Measurements from ENCODE around the gene MTIF2.

DNA sequence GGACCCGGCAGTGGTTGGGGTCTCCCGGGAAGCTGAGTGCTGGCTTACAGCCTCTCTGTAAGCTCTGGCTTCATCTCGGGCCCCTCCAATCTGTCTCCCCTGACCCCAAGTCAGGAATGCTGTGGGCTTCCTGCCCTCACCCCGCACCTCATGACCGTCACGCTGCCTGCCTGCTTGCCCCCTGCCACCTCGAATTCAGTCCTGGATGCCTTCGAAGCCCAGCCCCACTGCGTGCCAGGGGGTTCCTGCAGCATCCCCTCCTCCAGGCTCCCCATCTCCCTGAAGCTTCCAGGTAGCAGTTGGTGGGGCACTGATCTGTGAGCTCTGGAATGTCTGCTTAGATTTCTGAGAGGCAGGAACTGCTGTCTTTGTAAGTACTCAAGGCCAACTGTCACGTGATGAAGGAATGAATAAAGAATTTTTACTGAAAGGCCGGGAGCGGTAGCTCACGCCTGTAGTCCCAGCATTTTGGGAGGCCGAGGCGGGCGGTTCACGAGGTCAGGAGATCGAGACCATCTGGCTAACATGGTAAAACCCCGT is 43.5 kb downstream of the MTIF2 start:
- TF ChIP-seq, protein P1, sequence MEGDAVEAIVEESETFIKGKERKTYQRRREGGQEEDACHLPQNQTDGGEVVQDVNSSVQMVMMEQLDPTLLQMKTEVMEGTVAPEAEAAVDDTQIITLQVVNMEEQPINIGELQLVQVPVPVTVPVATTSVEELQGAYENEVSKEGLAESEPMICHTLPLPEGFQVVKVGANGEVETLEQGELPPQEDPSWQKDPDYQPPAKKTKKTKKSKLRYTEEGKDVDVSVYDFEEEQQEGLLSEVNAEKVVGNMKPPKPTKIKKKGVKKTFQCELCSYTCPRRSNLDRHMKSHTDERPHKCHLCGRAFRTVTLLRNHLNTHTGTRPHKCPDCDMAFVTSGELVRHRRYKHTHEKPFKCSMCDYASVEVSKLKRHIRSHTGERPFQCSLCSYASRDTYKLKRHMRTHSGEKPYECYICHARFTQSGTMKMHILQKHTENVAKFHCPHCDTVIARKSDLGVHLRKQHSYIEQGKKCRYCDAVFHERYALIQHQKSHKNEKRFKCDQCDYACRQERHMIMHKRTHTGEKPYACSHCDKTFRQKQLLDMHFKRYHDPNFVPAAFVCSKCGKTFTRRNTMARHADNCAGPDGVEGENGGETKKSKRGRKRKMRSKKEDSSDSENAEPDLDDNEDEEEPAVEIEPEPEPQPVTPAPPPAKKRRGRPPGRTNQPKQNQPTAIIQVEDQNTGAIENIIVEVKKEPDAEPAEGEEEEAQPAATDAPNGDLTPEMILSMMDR (IDR thresholded peaks at IDR 0.05), result no peak
- TF ChIP-seq TP53 (CRISPR knock-in tag; IDR thresholded peaks at IDR 0.05) (no peak), CREB1 (CRISPR knock-in tag; IDR thresholded peaks at IDR 0.05) (no peak), ETV6 (CRISPR knock-in tag; IDR thresholded peaks at IDR 0.05) (no peak), ZNF121 (CRISPR knock-in tag; IDR thresholded peaks at IDR 0.05) (no peak), RELA (CRISPR knock-in tag; IDR thresholded peaks at IDR 0.05; ENCODE audit: borderline replicate concordance) (no peak), ZNF416 (CRISPR knock-in tag; IDR thresholded peaks at IDR 0.05) (no peak), SP1 (CRISPR knock-in tag; conservative IDR thresholded peaks at IDR 0.05) (no peak)
- TF ChIP-seq, protein P2, sequence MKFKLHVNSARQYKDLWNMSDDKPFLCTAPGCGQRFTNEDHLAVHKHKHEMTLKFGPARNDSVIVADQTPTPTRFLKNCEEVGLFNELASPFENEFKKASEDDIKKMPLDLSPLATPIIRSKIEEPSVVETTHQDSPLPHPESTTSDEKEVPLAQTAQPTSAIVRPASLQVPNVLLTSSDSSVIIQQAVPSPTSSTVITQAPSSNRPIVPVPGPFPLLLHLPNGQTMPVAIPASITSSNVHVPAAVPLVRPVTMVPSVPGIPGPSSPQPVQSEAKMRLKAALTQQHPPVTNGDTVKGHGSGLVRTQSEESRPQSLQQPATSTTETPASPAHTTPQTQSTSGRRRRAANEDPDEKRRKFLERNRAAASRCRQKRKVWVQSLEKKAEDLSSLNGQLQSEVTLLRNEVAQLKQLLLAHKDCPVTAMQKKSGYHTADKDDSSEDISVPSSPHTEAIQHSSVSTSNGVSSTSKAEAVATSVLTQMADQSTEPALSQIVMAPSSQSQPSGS (CRISPR knock-in tag; IDR thresholded peaks at IDR 0.05; ENCODE audit: borderline replicate concordance, low read depth), result no peak
- TF ChIP-seq, protein P3, sequence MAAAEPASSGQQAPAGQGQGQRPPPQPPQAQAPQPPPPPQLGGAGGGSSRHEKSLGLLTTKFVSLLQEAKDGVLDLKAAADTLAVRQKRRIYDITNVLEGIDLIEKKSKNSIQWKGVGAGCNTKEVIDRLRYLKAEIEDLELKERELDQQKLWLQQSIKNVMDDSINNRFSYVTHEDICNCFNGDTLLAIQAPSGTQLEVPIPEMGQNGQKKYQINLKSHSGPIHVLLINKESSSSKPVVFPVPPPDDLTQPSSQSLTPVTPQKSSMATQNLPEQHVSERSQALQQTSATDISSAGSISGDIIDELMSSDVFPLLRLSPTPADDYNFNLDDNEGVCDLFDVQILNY (CRISPR knock-in tag; IDR thresholded peaks at IDR 0.05), result no peak
- TF ChIP-seq, protein P4, sequence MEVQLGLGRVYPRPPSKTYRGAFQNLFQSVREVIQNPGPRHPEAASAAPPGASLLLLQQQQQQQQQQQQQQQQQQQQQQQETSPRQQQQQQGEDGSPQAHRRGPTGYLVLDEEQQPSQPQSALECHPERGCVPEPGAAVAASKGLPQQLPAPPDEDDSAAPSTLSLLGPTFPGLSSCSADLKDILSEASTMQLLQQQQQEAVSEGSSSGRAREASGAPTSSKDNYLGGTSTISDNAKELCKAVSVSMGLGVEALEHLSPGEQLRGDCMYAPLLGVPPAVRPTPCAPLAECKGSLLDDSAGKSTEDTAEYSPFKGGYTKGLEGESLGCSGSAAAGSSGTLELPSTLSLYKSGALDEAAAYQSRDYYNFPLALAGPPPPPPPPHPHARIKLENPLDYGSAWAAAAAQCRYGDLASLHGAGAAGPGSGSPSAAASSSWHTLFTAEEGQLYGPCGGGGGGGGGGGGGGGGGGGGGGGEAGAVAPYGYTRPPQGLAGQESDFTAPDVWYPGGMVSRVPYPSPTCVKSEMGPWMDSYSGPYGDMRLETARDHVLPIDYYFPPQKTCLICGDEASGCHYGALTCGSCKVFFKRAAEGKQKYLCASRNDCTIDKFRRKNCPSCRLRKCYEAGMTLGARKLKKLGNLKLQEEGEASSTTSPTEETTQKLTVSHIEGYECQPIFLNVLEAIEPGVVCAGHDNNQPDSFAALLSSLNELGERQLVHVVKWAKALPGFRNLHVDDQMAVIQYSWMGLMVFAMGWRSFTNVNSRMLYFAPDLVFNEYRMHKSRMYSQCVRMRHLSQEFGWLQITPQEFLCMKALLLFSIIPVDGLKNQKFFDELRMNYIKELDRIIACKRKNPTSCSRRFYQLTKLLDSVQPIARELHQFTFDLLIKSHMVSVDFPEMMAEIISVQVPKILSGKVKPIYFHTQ (CRISPR knock-in tag; IDR thresholded peaks at IDR 0.05), result no peak
- TF ChIP-seq, protein P5, sequence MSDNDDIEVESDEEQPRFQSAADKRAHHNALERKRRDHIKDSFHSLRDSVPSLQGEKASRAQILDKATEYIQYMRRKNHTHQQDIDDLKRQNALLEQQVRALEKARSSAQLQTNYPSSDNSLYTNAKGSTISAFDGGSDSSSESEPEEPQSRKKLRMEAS (CRISPR knock-in tag; IDR thresholded peaks at IDR 0.05), result no peak

All from WTC11 (cell line).